GM21737 (cell line): ENCODE results near the gene SMIM29.

Source experiments
- ATAC-seq: cut with Tn5 transposase; IDR thresholded peaks from one replicate; pipeline ENCODE4 v1.9.1; 2021; ENCODE audit warnings: mild to moderate bottlenecking, moderate library complexity; ENCODE audit not compliant: unreplicated experiment

SMIM29 gene

GRCh38 chr6:34227761-34228421 lies 20.9 kb downstream of the SMIM29 start:
- ATAC-seq = no peak

GRCh38 chr6:34226731-34227586 lies 21.8 kb downstream of the SMIM29 start:
- ATAC-seq = no peak

- ATAC-seq = no peak
Measured at GRCh38 chr6:34226066-34226465, 22.7 kb downstream of the SMIM29 start.

GRCh38 chr6:34225551-34225950 lies 23.3 kb downstream of the SMIM29 start:
- no peak for ATAC-seq

DNA sequence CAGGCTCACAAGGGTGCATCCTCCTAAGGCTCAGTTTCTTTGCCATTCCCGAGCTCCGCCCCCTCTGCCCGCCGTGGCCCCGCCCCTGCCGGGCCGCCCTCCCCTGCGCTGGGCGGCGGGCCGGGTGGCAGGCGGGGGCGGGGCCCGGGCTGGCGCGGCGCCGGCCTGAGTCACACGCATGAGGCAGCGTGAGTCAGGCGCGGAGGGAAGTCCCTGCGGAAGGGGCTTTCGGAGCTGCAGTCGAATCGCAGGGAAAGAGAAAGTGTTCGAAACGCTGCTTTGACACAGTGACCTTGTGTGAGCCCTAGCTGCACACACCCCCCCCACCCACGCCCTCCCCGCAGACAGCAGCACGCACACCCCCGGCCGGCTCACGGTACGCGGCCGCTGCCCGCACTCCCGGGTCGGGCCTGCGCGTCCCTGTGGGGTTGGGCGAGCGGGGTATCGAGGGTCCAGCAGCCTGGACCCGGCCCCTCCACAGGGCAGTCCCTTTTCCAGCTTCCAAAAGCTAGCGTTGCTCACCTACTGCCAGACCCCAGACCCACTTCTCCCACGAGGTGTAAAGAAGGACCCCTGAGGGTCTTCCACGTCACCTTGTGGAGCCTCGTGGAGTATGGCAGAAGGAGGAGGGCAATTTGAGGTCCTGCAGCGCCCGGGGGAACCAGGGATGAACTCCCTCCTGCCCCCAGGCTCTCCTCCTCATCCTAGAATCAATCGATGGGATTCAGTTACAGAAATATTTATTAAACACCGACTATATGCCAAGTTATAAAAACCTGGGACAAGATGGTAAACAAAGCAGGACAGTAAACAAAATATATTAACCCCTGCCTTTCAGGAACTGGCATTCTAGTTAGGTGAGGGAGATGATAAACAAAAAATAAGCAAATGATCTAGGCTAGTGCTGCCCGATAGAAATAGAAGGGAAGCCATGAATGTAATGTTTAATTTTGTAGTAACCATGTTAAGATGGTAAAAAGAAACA lies 24.6 kb downstream of the SMIM29 start:
- ATAC-seq = peak; percentile 86

DNA sequence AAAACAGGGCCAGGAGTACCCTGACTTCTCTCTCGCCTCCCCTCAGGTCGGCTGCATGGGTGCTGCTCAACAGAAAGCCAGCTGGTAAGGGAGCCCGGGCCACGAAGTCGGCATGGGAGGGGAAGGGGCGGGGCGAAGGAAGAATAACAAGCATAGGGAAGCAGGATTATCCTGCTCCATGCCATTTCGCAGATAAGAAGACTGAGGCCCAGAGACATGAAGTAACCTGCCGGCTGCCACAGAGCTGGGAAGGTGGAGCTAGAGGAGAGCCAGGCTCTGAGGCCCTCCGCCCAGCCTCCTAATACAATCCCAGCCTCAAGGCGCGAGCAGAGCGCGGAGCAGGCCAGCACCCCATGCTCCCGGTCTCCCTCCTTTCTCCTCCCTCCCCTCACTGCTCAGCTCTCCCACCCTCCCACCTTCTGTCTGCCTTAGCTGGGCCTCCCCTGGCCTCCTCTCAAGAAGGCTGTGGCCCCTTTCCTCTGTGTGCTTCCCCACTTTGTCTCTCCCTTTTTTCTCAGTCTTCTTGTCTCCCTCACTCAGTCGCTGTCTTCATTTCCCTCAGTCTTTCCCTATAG lies 25.3 kb downstream of the SMIM29 start:
- ATAC-seq = peak; percentile 14

- no peak for ATAC-seq
Measured at GRCh38 chr6:34218691-34219090, 30.1 kb downstream of the SMIM29 start.

- no peak for ATAC-seq
Measured at GRCh38 chr6:34213772-34214171, 35.0 kb downstream of the SMIM29 start.

DNA sequence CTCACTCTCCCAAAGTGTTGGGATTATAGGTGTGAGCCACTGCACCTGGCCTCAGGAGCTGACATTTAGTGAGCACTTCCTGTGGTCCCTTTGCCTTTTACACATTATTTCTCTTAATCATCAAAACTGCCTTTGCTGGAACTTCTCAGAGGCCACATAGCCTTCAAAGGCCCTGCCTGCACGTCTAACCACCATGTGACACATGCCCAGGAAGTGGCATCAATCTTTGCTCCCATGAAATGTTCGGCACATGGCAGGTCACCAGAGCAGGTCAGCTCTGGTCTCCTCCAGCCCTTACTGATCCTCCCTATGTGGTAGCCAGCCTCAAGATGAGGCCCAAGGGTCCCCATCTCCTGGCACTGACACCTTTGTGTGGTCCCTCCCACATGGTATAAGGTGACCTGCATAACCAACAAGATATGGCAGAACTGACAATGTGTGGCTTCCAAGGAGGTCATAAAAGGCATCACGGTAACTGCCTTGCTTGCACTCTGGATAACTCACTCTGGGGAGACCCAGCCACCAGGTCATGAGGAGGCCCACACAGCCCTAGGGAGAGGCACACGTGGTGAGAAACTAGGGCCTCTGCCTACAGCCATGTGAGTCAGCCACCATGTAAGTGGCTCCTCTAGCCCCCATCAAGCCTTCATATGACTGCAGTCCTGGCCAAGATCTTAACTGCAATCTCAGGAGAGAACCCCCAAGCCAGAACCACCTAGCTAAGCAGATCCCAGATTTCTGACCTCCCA lies 40.9 kb downstream of the SMIM29 start:
- ATAC-seq = no peak

DNA sequence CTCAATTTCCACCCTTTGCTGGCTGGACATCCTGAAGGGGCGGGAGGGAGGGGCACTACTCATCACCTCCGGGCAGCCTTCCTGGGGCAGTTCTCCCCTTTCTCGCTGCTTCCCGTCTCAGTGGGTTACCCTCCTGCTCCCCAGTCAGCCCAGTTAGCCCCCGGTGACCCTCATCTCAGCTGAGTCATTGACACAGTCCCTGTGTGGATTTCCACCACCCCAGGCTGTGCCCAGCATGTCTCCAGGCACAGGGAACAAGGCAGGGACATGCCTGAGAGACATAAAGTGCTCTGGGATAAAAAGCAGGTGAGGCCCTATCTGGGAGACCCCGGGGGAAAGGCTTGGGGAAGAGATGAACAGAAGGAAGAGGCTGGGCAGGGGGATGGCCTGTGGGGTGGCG lies 42.1 kb downstream of the SMIM29 start:
- no peak for ATAC-seq

DNA sequence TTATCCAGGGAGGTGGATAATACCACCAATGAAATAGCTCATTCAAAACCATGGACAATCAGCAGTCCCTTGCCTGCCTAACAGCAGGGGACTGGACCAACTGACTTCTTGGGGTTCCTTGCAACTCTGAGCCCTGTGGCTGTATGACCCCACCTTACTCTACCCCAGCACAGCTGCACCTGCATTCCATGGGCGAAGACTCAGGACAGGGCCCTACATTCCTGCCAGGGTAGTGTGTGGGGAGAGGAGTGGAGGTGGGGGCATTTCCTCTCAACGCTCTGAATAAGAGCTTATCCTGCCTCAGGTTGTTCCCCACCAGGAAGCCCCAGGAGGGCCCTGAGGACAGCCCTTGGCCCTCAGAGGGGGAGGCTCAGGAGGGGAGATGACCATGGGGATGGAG lies 42.9 kb downstream of the SMIM29 start:
- ATAC-seq = no peak

- no peak for ATAC-seq
Measured at GRCh38 chr6:34205466-34205865, 43.3 kb downstream of the SMIM29 start.

- no peak for ATAC-seq
Measured at GRCh38 chr6:34204693-34205092, 44.1 kb downstream of the SMIM29 start.

DNA sequence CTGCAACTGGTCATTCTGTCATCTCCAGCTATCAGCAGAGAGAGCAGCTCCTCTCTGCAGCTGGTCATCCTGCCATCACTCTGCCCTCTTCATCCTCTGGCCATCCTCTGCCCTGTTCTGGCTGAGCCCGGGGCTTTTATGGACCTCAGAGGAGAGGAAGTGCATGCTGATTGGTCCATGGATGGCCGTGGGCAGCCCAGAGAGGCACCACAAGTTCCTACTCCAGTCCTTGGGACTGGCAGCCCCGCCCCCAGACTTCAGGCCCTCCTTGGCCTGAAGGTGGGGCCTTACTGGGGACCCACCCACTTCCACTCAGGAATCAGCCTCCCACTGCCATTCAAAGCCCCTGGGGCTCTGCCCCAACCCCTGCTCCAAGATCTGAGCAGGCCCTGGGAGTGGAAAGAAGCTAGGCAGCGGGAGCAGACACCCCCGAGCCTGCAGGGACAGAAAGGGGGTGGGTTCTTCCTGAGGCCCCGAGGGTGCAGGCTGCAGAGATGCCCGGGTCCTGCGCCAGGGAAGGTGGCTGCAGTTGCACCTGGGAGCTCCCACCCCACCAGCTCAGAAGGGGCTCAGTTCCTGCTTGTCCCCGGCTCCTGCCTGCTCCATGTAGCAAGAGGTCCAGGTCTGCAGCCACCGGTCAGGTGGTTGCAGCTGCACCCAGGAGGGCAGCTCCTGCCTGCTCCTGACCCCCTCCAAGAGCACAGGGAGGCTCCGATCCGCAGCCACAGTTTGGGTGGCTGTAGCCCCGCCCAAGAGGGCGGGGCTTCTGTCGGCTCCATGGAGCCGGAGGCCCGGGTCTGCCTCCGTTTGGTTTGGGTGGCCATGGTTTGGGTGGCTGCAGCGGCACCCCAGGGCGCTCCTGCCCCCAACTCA lies 46.2 kb downstream of the SMIM29 start:
- no peak for ATAC-seq

DNA sequence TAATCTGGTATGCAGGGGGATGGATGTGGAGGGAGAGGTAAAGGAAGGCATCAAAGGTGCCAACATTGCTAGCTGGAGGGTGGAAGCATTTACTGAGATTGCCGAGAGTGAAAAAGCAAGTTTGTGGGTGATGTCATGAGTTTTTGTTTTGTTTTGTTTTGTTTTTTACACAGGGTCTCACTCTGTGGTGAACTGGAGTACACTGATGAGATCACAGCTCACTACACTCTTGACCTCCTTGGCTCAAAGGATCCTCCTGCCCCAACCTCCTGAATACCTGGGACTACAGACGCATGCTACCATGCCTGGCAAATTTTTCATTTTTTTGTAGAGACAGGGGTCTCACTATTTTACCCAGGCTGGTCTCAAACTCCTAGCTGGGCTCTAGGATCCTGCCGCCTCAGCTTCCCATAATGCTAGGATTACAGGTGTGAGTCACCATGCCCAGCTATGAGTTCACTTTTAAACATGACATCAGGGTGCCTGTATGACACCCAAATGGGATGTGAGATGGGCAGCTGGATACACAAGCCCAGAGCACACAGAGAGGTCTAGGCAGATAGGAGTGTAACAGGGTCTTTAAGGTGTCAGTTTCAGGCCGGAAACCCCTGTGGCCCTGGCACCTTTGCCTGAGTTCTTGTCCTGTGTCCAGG lies 47.2 kb downstream of the SMIM29 start:
- no peak for ATAC-seq

GRCh38 chr6:34200340-34200971 lies 48.4 kb downstream of the SMIM29 start:
- ATAC-seq = no peak

- ATAC-seq = no peak
Measured at GRCh38 chr6:34196833-34197195, 52.0 kb downstream of the SMIM29 start.
